Right cardiac atrium (tissue), 5 donors: Measurements from ENCODE around the gene ARMCX1. TPM values are rescaled to one million over a fixed set of nuclear protein-coding genes. Genes with fewer than 3 reads are reported as not detected.
"Not testable (repeated sequence)": the region's sequence is repeated elsewhere in the genome, so short reads cannot be mapped to it uniquely, and the experiment has no call there.

ENCODE experiments used
- ATAC-seq, 2 donors: fragments of 200-7000 bp; cut with Tn5 transposase; one replicate each; pipeline versions ENCODE4 v1.8.0 to v1.9.1; 2020; ENCODE audit warnings: moderate library complexity in 2 of 2, mild to moderate bottlenecking in 1 of 2
- DNase-seq, 3 donors: peaks; one replicate each; pipeline ENCODE4 v3.0.0-alpha.2; 2020
- H3K27ac ChIP-seq: one replicate; pipeline ENCODE4 v1.5.1; 2013; ENCODE audit warnings: mild to moderate bottlenecking, low read length, control low read depth, moderate library complexity
- H3K27me3 ChIP-seq: one replicate; pipeline ENCODE4 v1.6.1; 2013; ENCODE audit not compliant: control insufficient read depth, insufficient read depth
- H3K4me1 ChIP-seq: one replicate; pipeline ENCODE4 v1.6.1; 2013; ENCODE audit warnings: low read length; ENCODE audit not compliant: control insufficient read depth, insufficient read depth
- H3K4me3 ChIP-seq: one replicate; pipeline ENCODE4 v1.5.1; 2013; ENCODE audit warnings: low read length, control low read depth
- H3K9me3 ChIP-seq: one replicate; pipeline ENCODE4 v1.6.1; 2013; ENCODE audit warnings: low read length; ENCODE audit not compliant: control insufficient read depth
- WGBS: extraction: QIAGEN DNeasy Blood & Tissue Kit; methylation state at CpG from one replicate; pipeline ENCODE4 v1.1.7; 2013; 5-methylcytosine and 5-hydroxymethylcytosine counted together
- intact Hi-C, 4 donors: fragments of 100-400 bp; cut with DNase I; formaldehyde crosslinking; loops; one replicate each; pipeline versions ENCODE4 v1.11.0 to v1.14.0; 2022 to 2023
- polyA plus RNA-seq: library from polyadenylated mRNA; stranded (reverse); fragments of 200-250 nt; gene quantifications from one replicate; pipeline ENCODE4 v1.2.3, GENCODE V29; 2013
- total RNA-seq, 4 donors: library from RNA; stranded (reverse); fragmentation: NEBNext Ultra II Directional; extraction: Animal tissue kit (Norgen Biotek cat#: 25700); gene quantifications; one replicate each; pipeline ENCODE4 v1.2.1, GENCODE V29; 2021
- donor health status: healthy with polysubstance abuse.
- donor health status: DM: no; HTN: yes; CAD: no.
- donor health status: DM: no; HTN: no; CAD: no.
- donor health status: DM: no; HTN: yes; CAD: no; lungs with severe emphysema.
- donor health status: DM: yes; HTN: yes; CAD: no.

ARMCX1 gene
- total and polyA plus RNA-seq, 5 donors = 31.2 to 45.6 (median 35.3) TPM

DNA sequence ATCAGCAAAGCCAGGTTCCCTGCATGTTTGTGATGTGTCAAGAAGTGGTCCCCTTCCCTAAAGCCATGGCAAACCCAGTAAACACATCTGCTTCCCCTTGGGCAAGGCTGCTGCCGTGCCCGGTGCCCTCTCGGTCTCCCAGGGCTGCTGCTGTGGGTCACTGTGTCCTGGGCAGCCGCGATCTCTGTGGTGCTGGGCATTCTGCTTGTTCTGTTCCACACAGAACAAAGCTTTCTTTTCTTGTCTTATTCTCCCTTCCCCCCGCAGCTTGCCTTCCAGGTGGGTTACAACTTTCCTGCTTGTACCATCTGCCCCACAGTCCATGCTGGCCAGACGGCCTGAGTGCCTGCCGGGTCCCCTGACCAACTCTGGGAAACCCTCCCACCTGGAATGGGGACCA is 49.2 kb downstream of the ARMCX1 start:
- DNase-seq = not testable (repeated sequence)

DNA sequence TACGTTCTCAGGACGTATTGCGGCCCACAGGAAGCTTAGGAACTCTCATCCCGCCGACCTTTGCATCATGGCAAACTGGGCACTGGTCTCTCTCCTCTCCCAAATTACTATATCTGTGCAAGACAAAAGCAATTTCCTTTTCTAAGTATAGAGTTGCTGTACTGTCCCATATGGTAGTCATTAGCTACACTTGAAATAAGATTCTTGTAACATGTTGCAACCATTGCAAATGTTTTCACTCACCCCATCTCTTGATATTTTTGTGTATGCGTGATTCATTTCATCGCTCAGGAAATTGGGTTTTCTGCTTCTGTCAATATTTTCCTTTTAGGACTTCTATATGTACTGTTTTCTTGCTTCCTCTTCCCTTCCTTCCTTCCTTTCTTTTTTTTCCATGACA is 51.7 kb downstream of the ARMCX1 start:
- no peak overlapping the region for H3K4me3 ChIP-seq
- ATAC-seq = no peak
- no peaks in the 10 kb centered on the region for H3K27me3 ChIP-seq
- WGBS = 56% methylated on average over 4 of the region's 7 CpGs
- no peak for DNase-seq
- no peaks in the 10 kb centered on the region for H3K9me3 ChIP-seq
- no peaks in the 10 kb centered on the region for H3K4me1 ChIP-seq
- no peak overlapping the region for H3K27ac ChIP-seq
- intact Hi-C loops = no loop called here

More for the DNA sequence above, 49.2 kb downstream of the ARMCX1 start:
- WGBS = 94% methylated on average over 5 of the region's 8 CpGs
- H3K4me1 ChIP-seq, H3K9me3 ChIP-seq, H3K4me3 ChIP-seq, H3K27me3 ChIP-seq, H3K27ac ChIP-seq: not testable (repeated sequence)
- peak in 1 of 2 donors; percentile 37 for ATAC-seq
- intact Hi-C loops = loop anchor here in 3 of 4 donors (5.0 to 10.0 kb wide), 2 partner anchors 195 to 198 kb away; no protein-coding TSS in a partner anchor

Other genes starting within 250 kb of the ARMCX1 start
- 10 to 100 TPM; 14.4 to 20.3 (median 19.1) TPM for gene TIMM8A, start 201.8 kb upstream of the ARMCX1 start, total RNA-seq
- 12.9 TPM for gene TIMM8A, start 201.8 kb upstream of the ARMCX1 start, polyA plus RNA-seq
- 1 to 10 TPM; 1.6 to 3.6 (median 3.3) TPM for gene BTK, start 164.4 kb upstream of the ARMCX1 start, total RNA-seq
- 0.88 TPM for gene BTK, start 164.4 kb upstream of the ARMCX1 start, polyA plus RNA-seq
- gene RPL36A, start 159.5 kb upstream of the ARMCX1 start, total RNA-seq = 100 to 1,000 TPM in 2 of 4 donors, 10 to 100 TPM in 2; 71.2 to 109 (median 99.8) TPM
- gene RPL36A, start 159.5 kb upstream of the ARMCX1 start, polyA plus RNA-seq = 1,005 TPM
- gene GLA, start 142.6 kb upstream of the ARMCX1 start, total RNA-seq = 10 to 100 TPM; 10.4 to 20.5 (median 17.9) TPM
- 20.7 TPM for gene GLA, start 142.6 kb upstream of the ARMCX1 start, polyA plus RNA-seq
- gene HNRNPH2, start 142.3 kb upstream of the ARMCX1 start, total RNA-seq = 10 to 100 TPM; 54.6 to 69.4 (median 58.8) TPM
- gene HNRNPH2, start 142.3 kb upstream of the ARMCX1 start, polyA plus RNA-seq = 53.3 TPM
- gene ARMCX4, start 65.1 kb upstream of the ARMCX1 start, total RNA-seq = 10 to 100 TPM in 1 of 4 donors, 1 to 10 TPM in 3; 8.4 to 10.3 (median 8.7) TPM
- 14.1 TPM for gene ARMCX4, start 65.1 kb upstream of the ARMCX1 start, polyA plus RNA-seq
- gene ARMCX6, start 67.5 kb downstream of the ARMCX1 start, total RNA-seq = 10 to 100 TPM; 27.6 to 45.3 (median 31.4) TPM
- gene ARMCX6, start 67.5 kb downstream of the ARMCX1 start, polyA plus RNA-seq = 30.3 TPM
- 10 to 100 TPM; 67.2 to 79.4 (median 71.9) TPM for gene ARMCX3, start 72.6 kb downstream of the ARMCX1 start, total RNA-seq
- 42.0 TPM for gene ARMCX3, start 72.6 kb downstream of the ARMCX1 start, polyA plus RNA-seq
- 10 to 100 TPM; 46.6 to 54.6 (median 50.3) TPM for gene ARMCX2, start 109.3 kb downstream of the ARMCX1 start, total RNA-seq
- 27.7 TPM for gene ARMCX2, start 109.3 kb downstream of the ARMCX1 start, polyA plus RNA-seq